ENCODE results near the gene BAIAP2.

DNA sequence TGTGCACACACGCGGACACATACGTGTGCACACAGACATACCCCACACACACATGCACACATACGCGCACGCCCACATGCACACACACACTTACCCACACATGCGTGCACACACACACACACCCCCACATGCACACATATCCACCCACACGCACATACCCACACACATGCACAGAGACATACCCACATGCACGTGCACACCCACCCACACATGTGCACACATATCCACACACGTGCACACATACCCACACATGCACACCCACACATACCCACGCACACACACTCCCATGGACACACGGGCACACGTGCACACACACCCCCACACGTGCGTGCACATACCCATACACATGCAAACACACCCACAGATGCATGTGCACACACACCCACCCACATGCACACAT lies 103.1 kb downstream of the BAIAP2 start:
- no peak for TF ChIP-seq EZH2phosphoT487 (IDR thresholded peaks at IDR 0.05; ENCODE audit: borderline replicate concordance)
- TF ChIP-seq, protein P1, sequence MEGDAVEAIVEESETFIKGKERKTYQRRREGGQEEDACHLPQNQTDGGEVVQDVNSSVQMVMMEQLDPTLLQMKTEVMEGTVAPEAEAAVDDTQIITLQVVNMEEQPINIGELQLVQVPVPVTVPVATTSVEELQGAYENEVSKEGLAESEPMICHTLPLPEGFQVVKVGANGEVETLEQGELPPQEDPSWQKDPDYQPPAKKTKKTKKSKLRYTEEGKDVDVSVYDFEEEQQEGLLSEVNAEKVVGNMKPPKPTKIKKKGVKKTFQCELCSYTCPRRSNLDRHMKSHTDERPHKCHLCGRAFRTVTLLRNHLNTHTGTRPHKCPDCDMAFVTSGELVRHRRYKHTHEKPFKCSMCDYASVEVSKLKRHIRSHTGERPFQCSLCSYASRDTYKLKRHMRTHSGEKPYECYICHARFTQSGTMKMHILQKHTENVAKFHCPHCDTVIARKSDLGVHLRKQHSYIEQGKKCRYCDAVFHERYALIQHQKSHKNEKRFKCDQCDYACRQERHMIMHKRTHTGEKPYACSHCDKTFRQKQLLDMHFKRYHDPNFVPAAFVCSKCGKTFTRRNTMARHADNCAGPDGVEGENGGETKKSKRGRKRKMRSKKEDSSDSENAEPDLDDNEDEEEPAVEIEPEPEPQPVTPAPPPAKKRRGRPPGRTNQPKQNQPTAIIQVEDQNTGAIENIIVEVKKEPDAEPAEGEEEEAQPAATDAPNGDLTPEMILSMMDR (conservative IDR thresholded peaks at IDR 0.05; ENCODE audit: low read length): no peak

Data from Loucy (cell line).